A673 (cell line): Measurements from ENCODE around the gene ATRN.

Source experiments
- EZH2 ChIP-seq: fragments of 200-600 bp; sonication (generic); IDR thresholded peaks from 2 replicates; pipeline ENCODE4 v1.6.1; 2017; ENCODE audit warnings: borderline replicate concordance, low read depth, mild to moderate bottlenecking, mixed read lengths, antibody characterized with exemption, low read length; ENCODE audit not compliant: poor library complexity, severe bottlenecking
- TF ChIP-seq, protein P1 (sequence below): fragments of 300-800, 200-600 bp; sonication (generic); conservative IDR thresholded peaks from 2 replicates; pipeline ENCODE4 v1.5.1; 2017; ENCODE audit warnings: low read depth, mild to moderate bottlenecking, antibody characterized with exemption, low read length, moderate library complexity, mixed read lengths

DNA sequence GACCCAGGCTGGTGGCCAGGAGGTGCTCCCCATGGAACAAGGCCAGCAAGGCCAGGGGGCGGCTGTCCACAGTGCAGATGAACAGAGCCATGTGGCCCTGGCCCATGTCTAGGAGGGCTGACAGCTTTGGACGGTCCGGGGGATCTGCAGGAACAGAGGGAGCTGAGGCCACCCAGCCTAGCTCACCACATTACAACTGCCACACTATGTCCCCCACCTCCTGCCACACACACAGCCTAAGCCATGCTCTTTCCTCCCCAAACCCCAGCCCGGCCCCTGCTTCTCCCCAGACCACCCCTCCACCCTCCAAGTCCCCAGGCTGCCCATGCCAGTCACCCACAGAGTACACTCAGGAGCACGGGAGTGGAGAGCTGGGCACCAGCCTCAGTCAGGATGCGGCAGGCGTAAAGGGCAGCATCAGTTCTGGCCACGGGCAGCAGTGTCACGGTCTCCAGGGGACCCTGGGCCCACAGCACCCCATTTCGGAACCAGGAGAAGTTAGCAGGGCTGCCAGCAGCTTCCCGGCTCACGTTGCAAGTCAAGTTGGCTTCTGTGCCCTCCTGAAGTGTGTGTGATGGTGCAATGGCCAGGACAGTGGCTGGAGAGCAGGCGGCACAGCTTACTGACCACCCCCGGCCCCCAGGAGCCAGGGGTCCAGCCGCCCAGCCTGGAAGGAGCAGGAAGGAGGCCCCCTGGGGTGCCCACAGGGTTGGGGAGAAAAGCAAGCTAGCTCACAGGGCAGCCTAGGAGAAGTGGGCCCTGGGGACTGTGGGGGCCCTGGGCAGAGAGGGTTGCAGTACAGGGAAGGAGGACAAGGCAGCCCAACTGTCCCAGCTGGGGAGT is 226.1 kb downstream of the ATRN start:
- TF ChIP-seq, protein P1, sequence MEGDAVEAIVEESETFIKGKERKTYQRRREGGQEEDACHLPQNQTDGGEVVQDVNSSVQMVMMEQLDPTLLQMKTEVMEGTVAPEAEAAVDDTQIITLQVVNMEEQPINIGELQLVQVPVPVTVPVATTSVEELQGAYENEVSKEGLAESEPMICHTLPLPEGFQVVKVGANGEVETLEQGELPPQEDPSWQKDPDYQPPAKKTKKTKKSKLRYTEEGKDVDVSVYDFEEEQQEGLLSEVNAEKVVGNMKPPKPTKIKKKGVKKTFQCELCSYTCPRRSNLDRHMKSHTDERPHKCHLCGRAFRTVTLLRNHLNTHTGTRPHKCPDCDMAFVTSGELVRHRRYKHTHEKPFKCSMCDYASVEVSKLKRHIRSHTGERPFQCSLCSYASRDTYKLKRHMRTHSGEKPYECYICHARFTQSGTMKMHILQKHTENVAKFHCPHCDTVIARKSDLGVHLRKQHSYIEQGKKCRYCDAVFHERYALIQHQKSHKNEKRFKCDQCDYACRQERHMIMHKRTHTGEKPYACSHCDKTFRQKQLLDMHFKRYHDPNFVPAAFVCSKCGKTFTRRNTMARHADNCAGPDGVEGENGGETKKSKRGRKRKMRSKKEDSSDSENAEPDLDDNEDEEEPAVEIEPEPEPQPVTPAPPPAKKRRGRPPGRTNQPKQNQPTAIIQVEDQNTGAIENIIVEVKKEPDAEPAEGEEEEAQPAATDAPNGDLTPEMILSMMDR: no peak
- no peak for TF ChIP-seq EZH2
